Stimulated activated CD4-positive, alpha-beta T cell treated with anti-CD3 and anti-CD28 coated beads, Interleukin-2, amount 100 ng/mL, for 48 hours (primary cell): Measurements from ENCODE around the gene TICAM2.
"Not testable (repeated sequence)": the region's sequence is repeated elsewhere in the genome, so short reads cannot be mapped to it uniquely, and the experiment has no call there.

Source experiments
- DNase-seq, 2 donors: peaks; one replicate each; pipeline ENCODE4 v3.0.0-alpha.2; 2020

The TICAM2 gene

GRCh38 chr5:115601701-115602590, at the start of gene TICAM2:
TICAM2 (minus strand) TSS chr5:115602479; CDS start chr5:115581256, 21,223 bp downstream.
- DNase-seq: peak; percentile 46 to 51

GRCh38 chr5:115649541-115649940, 47.3 kb upstream of the TICAM2 start:
- DNase-seq: no peak

GRCh38 chr5:115648056-115648455, 45.8 kb upstream of the TICAM2 start:
- no peak for DNase-seq

- not testable (repeated sequence) for DNase-seq
These were observed 43.1 kb upstream of the TICAM2 start for GRCh38 chr5:115645386-115645785.

GRCh38 chr5:115644046-115644445, 41.8 kb upstream of the TICAM2 start:
- no peak for DNase-seq

GRCh38 chr5:115641948-115642347, 39.7 kb upstream of the TICAM2 start:
- no peak for DNase-seq

DNA sequence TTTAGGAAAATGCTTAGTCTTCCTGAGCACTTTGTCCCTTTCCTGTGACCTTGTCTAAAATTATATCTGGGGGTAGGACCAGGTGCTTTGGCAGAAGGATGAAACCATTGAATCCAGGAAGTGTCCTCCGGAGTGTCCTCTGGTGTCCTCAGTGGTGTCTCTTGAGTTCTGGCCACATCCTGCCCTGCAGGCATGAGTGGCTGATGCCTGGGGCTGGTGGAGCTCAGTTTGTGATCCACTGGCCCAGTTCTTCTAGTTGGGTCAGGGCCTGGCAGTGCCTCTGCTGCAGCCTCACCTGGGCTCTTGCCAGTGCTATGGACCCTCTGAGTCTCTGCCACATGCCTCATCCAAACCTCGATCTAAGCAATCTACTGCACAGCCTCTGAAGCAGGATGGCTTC, 38.0 kb upstream of the TICAM2 start:
- DNase-seq: no peak

GRCh38 chr5:115639377-115639776, 37.1 kb upstream of the TICAM2 start:
- no peak for DNase-seq

DNA sequence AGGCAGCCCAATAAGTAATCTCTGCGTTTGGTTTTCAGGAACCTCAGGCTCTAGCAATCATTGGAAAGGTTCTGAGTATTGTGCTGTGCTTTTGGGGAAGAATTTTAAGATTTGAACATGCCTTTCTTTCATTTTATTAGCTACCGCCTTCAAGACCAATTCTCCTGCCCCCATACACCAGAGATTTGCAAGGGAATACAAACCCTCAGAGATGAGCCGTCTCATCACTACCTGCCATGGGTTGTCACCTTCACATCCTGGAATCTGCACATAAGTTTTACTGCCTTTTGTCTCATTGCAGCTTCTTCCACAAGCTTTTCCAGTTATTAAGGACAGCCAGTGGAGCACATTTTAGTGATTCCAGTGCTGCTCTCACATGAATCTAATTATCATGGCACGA, 35.2 kb upstream of the TICAM2 start:
- no peak for DNase-seq

DNA sequence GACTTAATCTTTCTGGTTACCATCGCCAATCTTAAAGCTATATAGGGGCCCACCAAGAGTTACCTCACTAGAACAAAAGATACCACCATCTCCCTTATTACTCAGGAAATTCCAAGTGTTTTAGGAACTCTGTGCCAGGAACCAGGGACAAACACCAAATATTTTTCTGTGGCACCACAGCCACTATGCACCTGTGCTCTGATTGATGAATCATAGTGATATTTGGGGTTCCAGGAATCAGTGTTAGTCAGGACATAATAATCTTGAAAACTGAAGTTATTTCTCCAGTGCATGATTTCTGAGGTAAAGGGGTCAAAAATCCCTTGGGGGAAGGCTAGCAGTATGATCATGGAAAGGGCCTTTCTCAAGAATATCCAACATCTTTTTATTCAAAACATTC, 33.7 kb upstream of the TICAM2 start:
- DNase-seq: no peak

DNA sequence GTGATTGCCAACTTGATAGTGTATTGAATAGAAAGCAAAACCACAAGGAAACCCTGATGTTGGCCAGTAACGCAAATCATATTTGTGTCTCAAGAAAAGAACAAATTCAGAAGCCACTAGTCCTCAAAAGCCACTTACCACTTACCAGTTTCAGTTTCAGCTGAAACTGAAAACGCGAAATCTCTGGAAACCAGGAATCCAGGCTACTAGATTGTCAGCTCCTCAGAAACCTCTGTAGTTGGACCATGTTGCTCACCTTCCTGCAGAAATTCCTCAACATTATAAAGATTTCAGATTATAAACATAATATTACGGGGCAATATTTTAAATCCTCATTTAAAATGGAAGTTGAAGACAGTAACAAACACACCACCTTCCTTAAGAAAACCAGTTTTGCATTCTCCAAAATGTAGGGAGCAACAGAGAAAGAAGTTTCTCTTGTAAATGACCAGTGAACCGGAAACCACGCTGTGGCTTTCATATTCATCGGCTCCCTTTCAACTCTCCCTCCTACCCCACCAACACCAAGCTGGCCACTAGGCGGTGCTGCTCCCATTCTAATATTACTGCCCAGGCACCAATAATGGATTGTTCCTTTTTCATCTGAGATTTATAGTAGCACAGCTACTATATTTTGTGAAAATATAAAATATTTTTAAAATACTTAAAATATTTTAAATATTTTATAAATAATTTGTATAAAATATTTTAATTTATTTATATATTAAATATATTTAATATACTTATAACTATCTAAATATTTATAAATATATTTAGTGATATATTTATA, 32.3 kb upstream of the TICAM2 start:
- peak; percentile 80 to 83 for DNase-seq

DNA sequence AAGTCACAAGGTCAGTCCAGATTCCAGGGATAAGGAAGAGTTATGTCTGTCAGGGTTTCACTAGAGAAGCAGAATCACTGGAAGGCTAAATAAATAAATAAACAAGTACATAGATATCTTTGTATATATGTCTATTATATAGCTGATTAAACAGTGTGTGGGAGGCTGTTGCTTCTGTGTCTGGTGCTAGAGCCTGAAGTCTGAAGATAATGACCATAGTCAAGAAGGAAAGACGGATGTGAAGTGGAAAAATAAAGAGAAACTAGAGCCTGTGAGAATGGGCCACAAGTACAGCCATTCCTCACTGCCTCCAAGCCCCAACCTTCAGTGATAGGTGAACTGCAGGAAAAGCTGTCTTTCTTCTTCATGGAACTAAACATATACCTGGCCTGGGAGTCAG, 27.6 kb upstream of the TICAM2 start:
- DNase-seq: no peak

- no peak for DNase-seq
These were observed 25.1 kb upstream of the TICAM2 start for GRCh38 chr5:115627295-115627865.

DNA sequence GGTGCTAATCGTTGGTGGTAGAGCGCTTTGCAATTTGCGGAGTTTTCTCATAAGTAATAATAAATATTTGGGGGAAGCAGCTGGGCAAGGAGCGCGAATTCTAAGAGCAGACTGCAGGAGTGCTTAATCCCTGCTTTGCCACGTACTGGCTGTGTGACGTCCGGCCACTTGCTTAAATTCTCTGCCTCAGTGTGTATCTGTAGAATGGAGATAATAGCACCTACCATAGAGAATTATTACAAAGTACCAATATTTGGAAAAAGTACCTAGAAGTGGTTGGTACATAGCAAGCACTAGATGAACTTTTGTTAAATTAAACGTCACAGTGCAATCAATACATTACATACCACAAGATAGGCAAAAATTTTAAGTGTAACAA, 24.2 kb upstream of the TICAM2 start:
- DNase-seq: no peak

DNA sequence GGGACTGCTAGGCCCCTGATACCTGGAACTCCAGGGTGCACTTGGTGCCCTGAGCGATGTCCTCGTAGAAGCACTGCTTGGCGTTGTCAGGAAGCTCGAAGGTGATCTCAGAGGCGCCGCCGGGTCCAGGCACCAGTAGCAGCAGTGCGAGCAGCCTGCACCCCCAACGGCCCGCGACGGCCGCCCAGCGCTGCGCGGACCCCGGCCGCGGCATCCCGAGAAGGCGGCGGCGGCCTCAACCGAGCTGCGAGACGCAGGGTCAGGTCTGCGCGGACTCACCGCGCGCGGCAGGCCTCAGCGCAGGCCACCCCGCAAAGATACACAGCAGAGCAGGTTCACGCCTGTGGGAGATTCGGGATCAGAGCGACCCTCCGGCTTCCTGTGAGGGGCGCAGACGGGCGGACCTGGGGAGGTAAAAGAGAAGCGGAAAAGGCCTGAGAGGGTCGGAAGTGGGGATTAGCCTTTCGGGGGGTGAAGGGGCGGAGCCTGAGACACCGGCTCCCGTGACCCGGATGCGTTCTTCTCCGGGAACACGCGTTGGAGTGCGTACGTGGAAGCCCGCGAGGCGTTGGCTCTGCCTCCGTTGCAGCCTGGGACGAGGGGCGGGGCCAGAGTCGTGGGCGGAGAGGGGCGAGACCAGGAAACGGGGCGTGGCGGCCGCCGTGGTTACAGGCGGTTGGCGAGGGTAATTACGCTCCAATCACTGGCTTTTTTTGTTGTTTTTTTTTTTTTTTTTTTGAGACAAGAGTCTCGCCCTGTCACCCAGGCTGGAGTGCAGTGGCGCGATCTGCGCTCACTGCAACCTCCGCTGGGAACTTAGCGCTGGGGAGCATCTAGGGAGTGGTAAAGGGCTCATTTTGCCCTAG, 23.5 kb upstream of the TICAM2 start, which contains the start of gene TMED7:
Gene TMED7, minus strand, starts transcription at position 458 of the 866 bp plus-strand sequence. Its CDS starts 244 bp downstream, at position 214.
- peak; percentile 100 for DNase-seq

GRCh38 chr5:115624994-115625393, 22.7 kb upstream of the TICAM2 start:
- DNase-seq: no peak

DNA sequence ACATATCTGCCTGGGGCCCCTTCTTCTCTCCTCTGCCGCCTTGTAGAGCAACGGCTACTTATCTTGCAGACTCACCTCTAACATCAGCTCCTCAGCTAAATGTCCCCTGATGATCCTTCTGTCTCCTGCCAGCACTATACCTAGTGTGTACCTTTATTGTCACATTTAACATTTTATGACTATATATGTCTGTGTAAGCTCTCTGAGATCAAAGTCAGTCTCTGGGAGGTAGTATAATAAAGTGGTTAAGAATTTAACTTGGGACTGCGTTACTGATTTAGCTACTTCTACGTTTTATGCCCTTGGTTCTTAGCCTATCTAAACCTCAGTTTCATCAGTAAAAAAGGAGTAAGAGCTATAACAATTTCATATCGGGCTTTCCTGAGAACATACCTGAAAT, 21.4 kb upstream of the TICAM2 start:
- DNase-seq: no peak

DNA sequence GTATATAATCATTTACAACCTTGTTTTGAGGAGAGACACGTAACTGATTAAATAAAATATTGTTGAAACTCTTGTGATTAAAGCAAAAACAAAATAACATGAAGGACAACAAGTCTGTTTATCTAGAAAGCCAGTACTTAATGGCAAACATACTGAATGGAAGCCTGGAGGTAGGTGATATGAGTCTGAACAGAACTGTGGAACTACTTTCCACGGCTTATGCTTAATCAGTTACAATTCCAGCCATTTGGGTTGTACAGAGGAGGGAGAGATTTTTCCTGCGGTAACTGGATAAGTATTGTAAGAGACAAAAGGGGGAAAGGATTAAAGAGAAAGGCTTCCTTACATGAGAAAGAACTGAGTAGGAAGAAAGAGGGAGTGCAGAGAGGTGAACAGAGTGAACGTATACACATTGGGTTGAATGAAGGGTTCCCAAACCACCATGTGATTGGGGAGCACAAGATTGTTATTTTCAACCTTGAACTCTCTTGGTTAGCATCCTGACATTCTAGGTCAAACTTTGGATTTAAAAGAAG, 19.2 kb upstream of the TICAM2 start:
- DNase-seq: no peak

- DNase-seq: no peak
These were observed 14.6 kb upstream of the TICAM2 start for GRCh38 chr5:115616892-115617291.

DNA sequence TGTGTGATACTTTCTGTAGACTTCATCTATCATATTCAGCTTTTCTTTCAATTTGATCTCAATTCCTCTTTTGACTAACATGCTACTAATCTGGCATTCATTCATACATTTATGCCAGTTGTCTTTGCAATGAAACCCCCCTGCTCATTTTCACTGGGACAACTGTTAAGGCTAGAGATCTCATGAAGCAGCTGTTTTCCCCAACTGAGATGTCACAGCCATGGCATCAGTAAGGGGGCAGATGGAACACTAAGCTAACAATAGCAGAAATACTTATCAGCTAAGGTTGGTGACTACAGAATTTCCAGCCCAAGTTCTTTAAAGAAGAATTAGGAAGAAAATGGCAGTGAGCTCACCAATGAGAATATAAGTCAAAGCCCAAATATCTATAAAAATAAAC, 14.2 kb upstream of the TICAM2 start:
- no peak for DNase-seq

DNA sequence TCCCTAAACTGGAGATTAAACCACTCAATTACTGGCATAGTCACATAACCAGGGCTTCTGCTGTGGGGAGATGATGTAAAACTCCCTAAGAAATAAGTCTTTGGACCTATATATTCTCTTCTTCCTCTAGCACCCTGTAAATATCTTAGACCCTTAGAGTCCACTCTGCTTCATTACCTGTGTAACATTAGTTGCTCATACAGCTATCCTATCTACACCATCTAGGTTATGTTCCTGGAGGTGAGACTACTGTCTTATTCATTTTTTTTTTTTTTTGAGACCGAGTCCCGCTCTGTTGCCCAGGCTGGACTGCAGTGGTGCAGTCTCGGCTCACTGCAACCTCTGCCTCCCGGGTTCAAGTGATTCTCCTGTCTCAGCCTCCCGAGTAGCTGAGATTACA, 9.6 kb upstream of the TICAM2 start:
- no peak for DNase-seq

- no peak for DNase-seq
These were observed 5.7 kb upstream of the TICAM2 start for GRCh38 chr5:115607935-115608334.
